HepG2 (cell line): ENCODE results near the gene PPARA. TPM values are rescaled to one million over a fixed set of nuclear protein-coding genes. Genes with fewer than 3 reads are reported as not detected.

ENCODE experiments used
- NFKB2 ChIP-seq: sonication (generic); formaldehyde crosslinking; IDR thresholded peaks from 2 replicates; pipeline ENCODE4 v1.4.0; 2020; ENCODE audit warnings: missing genetic modification reagents, borderline replicate concordance
- ZNF24 ChIP-seq: fragments of 450-650 bp; IDR thresholded peaks from 2 replicates; pipeline ENCODE4 v1.6.1; 2017; ENCODE audit warnings: antibody characterized with exemption, mild to moderate bottlenecking
- ZNF567 ChIP-seq: sonication (generic); formaldehyde crosslinking; IDR thresholded peaks from 2 replicates; pipeline ENCODE4 v1.8.1; 2023; ENCODE audit warnings: mild to moderate bottlenecking, missing genetic modification reagents, borderline replicate concordance
- polyA plus RNA-seq, 8 experiments: library from polyadenylated mRNA; depleted of rRNA in 3 of 8; stranded (reverse) in 7 of 8; unstranded in 1 of 8; fragments of >200 nt; fragmentation: Illumina TruSeq in 4 of 8; extraction: Trizol in 4 of 8; gene quantifications; 2 replicates each; pipeline versions ENCODE4 v1.2.1 to v1.2.3, GENCODE V29; 2011 to 2016; ENCODE audit warnings: low read depth in 4 of 8, missing spikeins in 1 of 8, mixed read lengths in 1 of 8; ENCODE audit not compliant: insufficient read depth in 1 of 8
- total RNA-seq, 5 experiments: library from RNA; depleted of rRNA; stranded (reverse); fragments of >200 nt; fragmentation: Illumina TruSeq; extraction: Trizol; gene quantifications; 2 replicates each; pipeline ENCODE4 v1.2.3, GENCODE V29; 2016; ENCODE audit warnings: low read depth in 1 of 5
- TF ChIP-seq, protein P1 (sequence below): sonication (generic); formaldehyde crosslinking; IDR thresholded peaks from 2 replicates; pipeline ENCODE4 v1.9.0; 2021; ENCODE audit warnings: mild to moderate bottlenecking, missing genetic modification reagents
- TF ChIP-seq, protein P2 (sequence below): sonication (generic); formaldehyde crosslinking; IDR thresholded peaks from one replicate; pipeline ENCODE4 v1.5.1; 2020; ENCODE audit warnings: mild to moderate bottlenecking, missing genetic modification reagents; ENCODE audit errors: not compliant biosample characterization
- TF ChIP-seq, protein P3 (sequence below): sonication (generic); formaldehyde crosslinking; IDR thresholded peaks from 2 replicates; pipeline ENCODE4 v1.5.0; 2020; ENCODE audit warnings: missing genetic modification reagents
- TF ChIP-seq, protein P4 (sequence below): sonication (generic); formaldehyde crosslinking; IDR thresholded peaks from 2 replicates; pipeline ENCODE4 v1.4.0; 2020; ENCODE audit warnings: mild to moderate bottlenecking, missing genetic modification reagents, borderline replicate concordance

The PPARA gene
- total and polyA plus RNA-seq, 2 of the 13 experiments (the other 11 are each of a cell fraction or from before 2014, with no cell fraction given) = 18.2 to 24.7 TPM

DNA sequence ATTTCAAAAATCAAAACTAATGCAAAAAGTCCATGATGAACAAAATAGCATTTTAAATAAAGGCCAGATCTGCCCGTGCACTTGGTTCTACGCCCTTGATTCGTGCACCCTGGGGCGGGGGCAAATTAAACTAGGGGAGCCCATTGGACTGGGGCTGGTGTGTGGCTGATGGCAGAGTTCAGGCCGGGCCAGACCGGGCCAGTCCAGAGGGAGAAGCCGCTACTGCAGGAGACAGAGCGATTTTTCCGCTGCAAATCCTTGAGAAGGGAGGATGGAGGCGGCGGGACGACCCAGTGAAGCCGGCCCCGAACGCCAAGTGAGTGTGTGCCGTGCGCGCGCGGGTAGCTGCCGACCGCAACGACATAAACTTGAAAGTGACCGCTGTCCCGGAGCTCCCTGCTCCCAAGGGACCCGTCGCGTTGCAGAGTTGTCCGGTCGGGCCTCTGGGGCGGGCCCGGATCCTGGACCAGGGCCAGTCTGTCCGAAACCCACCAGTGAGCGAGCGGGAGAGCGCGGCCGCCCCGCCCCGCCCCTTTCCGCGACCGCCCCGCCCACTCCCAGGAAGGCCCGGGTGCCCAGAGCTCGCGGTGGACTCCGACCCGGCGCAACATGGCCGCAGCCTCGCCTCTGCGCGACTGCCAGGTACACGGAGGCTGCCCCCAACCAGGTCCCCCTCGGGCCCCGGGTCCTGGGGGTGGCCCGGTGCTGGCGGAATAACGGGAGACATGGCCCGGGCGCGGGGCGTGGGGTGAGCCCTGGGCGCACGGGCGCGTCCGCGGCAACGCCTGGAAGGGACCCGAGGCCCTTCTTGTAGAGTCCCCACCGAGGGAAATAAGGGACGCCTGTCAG is 117.3 kb downstream of the PPARA start, which contains the start of gene TTC38 (continued):
- TF ChIP-seq, protein P1, sequence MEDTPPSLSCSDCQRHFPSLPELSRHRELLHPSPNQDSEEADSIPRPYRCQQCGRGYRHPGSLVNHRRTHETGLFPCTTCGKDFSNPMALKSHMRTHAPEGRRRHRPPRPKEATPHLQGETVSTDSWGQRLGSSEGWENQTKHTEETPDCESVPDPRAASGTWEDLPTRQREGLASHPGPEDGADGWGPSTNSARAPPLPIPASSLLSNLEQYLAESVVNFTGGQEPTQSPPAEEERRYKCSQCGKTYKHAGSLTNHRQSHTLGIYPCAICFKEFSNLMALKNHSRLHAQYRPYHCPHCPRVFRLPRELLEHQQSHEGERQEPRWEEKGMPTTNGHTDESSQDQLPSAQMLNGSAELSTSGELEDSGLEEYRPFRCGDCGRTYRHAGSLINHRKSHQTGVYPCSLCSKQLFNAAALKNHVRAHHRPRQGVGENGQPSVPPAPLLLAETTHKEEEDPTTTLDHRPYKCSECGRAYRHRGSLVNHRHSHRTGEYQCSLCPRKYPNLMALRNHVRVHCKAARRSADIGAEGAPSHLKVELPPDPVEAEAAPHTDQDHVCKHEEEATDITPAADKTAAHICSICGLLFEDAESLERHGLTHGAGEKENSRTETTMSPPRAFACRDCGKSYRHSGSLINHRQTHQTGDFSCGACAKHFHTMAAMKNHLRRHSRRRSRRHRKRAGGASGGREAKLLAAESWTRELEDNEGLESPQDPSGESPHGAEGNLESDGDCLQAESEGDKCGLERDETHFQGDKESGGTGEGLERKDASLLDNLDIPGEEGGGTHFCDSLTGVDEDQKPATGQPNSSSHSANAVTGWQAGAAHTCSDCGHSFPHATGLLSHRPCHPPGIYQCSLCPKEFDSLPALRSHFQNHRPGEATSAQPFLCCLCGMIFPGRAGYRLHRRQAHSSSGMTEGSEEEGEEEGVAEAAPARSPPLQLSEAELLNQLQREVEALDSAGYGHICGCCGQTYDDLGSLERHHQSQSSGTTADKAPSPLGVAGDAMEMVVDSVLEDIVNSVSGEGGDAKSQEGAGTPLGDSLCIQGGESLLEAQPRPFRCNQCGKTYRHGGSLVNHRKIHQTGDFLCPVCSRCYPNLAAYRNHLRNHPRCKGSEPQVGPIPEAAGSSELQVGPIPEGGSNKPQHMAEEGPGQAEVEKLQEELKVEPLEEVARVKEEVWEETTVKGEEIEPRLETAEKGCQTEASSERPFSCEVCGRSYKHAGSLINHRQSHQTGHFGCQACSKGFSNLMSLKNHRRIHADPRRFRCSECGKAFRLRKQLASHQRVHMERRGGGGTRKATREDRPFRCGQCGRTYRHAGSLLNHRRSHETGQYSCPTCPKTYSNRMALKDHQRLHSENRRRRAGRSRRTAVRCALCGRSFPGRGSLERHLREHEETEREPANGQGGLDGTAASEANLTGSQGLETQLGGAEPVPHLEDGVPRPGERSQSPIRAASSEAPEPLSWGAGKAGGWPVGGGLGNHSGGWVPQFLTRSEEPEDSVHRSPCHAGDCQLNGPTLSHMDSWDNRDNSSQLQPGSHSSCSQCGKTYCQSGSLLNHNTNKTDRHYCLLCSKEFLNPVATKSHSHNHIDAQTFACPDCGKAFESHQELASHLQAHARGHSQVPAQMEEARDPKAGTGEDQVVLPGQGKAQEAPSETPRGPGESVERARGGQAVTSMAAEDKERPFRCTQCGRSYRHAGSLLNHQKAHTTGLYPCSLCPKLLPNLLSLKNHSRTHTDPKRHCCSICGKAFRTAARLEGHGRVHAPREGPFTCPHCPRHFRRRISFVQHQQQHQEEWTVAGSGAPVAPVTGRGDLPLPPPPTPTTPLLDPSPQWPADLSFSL (CRISPR knock-in tag) = no peak
- TF ChIP-seq, protein P2, sequence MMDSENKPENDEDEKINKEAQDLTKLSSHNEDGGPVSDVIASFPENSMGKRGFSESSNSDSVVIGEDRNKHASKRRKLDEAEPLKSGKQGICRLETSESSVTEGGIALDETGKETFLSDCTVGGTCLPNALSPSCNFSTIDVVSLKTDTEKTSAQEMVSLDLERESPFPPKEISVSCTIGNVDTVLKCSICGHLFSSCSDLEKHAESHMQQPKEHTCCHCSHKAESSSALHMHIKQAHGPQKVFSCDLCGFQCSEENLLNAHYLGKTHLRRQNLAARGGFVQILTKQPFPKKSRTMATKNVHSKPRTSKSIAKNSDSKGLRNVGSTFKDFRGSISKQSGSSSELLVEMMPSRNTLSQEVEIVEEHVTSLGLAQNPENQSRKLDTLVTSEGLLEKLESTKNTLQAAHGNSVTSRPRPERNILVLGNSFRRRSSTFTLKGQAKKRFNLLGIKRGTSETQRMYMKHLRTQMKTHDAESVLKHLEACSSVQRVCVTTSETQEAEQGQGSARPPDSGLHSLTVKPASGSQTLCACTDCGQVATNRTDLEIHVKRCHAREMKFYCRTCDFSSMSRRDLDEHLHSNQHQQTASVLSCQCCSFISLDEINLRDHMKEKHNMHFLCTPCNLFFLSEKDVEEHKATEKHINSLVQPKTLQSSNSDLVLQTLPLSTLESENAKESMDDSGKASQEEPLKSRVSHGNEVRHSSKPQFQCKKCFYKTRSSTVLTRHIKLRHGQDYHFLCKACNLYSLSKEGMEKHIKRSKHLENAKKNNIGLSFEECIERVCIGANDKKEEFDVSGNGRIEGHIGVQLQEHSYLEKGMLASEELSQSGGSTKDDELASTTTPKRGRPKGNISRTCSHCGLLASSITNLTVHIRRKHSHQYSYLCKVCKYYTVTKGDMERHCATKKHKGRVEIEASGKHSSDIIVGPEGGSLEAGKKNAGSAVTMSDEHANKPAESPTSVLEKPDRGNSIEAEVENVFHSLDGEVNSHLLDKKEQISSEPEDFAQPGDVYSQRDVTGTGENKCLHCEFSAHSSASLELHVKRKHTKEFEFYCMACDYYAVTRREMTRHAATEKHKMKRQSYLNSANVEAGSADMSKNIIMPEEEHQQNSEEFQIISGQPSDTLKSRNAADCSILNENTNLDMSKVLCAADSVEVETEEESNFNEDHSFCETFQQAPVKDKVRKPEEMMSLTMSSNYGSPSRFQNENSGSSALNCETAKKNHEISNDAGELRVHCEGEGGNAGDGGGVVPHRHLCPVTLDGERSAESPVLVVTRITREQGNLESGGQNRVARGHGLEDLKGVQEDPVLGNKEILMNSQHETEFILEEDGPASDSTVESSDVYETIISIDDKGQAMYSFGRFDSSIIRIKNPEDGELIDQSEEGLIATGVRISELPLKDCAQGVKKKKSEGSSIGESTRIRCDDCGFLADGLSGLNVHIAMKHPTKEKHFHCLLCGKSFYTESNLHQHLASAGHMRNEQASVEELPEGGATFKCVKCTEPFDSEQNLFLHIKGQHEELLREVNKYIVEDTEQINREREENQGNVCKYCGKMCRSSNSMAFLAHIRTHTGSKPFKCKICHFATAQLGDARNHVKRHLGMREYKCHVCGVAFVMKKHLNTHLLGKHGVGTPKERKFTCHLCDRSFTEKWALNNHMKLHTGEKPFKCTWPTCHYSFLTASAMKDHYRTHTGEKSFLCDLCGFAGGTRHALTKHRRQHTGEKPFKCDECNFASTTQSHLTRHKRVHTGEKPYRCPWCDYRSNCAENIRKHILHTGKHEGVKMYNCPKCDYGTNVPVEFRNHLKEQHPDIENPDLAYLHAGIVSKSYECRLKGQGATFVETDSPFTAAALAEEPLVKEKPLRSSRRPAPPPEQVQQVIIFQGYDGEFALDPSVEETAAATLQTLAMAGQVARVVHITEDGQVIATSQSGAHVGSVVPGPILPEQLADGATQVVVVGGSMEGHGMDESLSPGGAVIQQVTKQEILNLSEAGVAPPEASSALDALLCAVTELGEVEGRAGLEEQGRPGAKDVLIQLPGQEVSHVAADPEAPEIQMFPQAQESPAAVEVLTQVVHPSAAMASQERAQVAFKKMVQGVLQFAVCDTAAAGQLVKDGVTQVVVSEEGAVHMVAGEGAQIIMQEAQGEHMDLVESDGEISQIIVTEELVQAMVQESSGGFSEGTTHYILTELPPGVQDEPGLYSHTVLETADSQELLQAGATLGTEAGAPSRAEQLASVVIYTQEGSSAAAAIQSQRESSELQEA (CRISPR knock-in tag) = peak; percentile 53
- TF ChIP-seq, protein P3, sequence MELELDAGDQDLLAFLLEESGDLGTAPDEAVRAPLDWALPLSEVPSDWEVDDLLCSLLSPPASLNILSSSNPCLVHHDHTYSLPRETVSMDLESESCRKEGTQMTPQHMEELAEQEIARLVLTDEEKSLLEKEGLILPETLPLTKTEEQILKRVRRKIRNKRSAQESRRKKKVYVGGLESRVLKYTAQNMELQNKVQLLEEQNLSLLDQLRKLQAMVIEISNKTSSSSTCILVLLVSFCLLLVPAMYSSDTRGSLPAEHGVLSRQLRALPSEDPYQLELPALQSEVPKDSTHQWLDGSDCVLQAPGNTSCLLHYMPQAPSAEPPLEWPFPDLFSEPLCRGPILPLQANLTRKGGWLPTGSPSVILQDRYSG (CRISPR knock-in tag) = no peak
- TF ChIP-seq, protein P4, sequence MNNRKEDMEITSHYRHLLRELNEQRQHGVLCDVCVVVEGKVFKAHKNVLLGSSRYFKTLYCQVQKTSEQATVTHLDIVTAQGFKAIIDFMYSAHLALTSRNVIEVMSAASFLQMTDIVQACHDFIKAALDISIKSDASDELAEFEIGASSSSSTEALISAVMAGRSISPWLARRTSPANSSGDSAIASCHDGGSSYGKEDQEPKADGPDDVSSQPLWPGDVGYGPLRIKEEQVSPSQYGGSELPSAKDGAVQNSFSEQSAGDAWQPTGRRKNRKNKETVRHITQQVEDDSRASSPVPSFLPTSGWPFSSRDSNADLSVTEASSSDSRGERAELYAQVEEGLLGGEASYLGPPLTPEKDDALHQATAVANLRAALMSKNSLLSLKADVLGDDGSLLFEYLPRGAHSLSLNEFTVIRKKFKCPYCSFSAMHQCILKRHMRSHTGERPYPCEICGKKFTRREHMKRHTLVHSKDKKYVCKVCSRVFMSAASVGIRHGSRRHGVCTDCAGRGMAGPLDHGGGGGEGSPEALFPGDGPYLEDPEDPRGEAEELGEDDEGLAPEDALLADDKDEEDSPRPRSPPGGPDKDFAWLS (CRISPR knock-in tag) = no peak
- no peak for TF ChIP-seq ZNF24
- TF ChIP-seq ZNF567 (CRISPR knock-in tag) = no peak
- no peak for TF ChIP-seq NFKB2 (CRISPR knock-in tag)
